GM18498 (cell line): Measurements from ENCODE around the gene PPP1R27.

Experiments used
- ATAC-seq: cut with Tn5 transposase; IDR thresholded peaks from one replicate; pipeline ENCODE4 v1.9.1; 2021; ENCODE audit warnings: mild to moderate bottlenecking, moderate library complexity; ENCODE audit not compliant: unreplicated experiment

PPP1R27 gene

DNA sequence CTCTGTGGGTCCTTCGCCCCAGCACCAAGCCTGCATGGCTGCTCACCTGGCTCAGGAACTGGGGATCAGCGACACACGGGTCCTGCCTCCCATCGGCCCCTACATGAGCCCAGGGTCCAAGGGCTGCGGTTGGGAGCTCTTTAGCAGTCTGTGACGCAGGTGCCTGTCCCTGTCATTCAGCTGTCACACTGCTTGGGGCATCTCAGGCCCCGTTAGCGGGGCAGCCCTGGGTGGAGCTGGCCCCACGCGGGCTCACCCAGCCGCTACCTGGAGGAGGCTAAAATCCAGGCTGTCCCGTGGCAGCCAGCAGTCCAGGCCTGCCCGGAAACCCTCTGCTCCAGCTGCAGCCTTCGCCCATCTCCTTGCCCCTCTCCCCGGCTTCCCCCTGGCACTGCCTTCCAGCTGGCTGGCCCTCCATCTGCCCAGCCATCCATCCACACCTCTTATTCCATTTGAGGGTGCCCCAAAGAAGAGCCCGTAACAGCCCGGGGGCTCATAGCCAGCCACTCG lies 27.6 kb downstream of the PPP1R27 start:
- no peak for ATAC-seq

GRCh38 chr17:81806461-81807209 lies 28.2 kb downstream of the PPP1R27 start:
- no peak for ATAC-seq

- no peak for ATAC-seq
Measured at GRCh38 chr17:81805707-81806460, 29.0 kb downstream of the PPP1R27 start.

GRCh38 chr17:81804559-81805399 lies 30.1 kb downstream of the PPP1R27 start:
- no peak for ATAC-seq

DNA sequence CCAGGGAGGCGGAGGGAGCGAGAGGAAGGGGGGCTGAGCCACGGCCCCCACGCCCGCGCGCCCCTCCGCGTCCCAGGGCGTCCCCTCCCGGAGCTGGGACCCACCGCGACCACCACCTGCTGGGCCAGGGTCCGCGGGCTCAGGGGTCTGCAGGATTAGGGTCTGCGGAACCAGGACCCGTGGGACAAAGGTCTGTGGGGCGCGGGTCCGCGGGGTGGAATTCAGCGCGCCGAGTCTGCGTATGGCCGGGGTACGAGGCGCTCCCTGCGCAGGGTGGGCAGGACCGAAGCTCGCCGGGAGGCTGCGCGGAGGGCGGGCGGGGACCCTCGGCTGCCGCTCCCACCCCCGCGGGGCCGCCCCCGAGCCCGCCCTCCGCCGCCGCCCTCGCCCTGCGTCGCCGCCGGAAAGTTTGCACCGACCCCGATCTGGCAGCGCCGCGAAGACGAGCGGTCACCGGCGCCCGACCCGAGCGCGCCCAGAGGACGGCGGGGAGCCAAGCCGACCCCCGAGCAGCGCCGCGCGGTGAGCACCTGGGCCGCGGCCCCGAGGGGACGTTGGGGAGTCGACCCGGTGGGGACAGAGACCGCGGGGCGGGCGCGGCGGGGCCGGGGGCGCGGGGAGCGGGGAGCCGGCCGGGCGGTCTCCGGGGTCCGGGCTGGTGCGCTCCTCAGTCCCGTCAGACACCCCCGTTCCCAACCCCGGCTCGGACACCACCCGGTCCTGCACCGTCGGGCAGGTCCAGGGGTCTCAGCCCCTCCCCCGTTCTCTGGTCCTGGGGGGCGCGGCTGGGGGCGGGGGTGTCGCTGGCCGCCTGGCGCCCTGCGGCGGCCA lies 30.9 kb downstream of the PPP1R27 start, which contains the start of gene GCGR:
TSS of gene GCGR (plus strand) at position 423 of the 831 bp plus-strand sequence. CDS start 4,869 bp downstream, outside the sequence.
- ATAC-seq: no peak

DNA sequence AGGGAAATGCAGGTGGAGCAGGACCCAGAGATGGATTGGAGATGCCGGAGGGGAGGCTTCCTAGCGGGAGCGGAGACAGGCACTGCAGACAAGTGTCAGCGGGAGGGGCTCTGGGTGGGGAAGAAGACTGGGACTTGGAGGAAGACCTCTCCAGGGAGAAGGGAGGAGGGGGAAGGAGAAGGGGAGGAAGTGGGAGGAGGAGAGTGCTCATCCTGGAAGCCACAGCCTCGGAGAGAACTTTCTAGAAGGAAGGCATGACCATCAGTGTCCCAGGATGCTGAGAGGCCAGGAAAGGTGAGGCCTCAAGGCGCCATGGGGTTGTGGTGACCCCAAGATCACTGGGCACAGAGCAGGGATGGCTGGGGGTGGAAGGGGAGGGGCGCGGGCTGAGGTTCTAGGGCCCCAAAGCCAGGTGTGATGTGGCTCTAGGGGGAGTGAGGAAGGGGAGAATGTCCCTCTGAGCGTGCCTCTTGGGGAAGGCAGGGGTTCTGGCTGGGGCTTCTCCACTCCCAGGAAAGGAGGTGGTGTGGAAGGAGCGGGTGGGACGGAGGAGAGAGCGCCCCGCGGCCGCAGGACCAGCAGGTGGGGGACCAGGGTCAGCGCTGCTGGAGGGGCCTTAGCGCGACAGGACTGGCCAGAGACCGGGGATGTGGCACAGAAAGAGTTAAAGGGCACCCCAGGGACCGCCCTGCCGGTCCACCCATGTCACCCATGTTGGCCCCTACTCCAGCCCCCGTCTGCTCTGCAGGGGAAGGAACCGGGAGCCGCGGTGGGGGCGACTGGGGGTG lies 31.8 kb downstream of the PPP1R27 start:
- no peak for ATAC-seq

GRCh38 chr17:81802048-81802758 lies 32.6 kb downstream of the PPP1R27 start:
- ATAC-seq: no peak

DNA sequence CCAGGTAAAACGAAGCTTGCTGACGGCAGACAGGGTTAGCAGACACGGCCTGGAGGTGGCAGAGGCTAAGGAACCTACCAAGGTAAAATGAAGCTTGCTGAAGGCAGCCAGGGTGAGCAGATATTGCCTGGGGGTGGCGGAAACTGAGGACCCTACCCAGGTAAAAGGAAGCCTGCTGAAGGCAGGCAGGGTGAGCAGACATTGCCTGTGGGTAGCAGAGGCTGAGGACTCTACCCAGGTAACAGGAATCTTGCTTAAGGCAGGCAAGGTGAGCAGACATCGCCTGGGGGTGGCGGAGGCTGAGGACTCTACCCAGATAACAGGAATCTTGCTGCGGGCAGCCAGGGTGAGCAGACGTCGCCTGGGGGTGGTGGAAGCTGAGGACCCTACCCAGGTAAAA lies 33.5 kb downstream of the PPP1R27 start:
- no peak for ATAC-seq

- no peak for ATAC-seq
Measured at GRCh38 chr17:81794509-81794908, 40.3 kb downstream of the PPP1R27 start.

GRCh38 chr17:81794074-81794476 lies 40.8 kb downstream of the PPP1R27 start:
- ATAC-seq: no peak

DNA sequence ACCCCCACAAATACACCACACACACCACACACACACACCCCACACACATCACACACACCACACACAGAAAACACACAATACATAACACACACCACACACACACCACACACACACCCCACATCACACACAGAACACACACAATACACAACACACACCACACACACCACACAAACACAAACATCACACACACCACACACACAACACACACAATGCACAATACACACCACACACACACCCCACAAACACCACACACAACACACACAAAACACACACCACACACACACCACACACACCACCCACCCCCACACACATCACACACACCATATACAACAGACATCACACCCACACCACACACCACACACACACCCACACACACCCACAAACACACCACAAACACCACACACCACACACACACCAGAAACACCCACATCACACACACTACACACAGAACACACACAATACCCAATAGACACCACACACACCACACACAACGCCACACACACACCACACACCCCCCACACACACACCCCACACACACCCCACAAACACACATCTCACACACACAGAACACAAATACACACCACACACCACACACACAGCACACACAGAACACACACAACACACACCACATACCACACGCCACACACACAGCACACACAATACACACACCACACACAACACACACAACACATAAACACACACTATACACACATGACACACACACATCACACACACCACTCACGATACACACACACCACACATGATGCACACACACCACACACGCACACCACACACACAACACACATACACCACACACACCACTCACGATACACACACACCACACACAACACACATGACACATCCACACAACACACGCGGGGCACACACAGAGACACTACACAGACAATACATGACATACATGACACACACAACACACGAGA lies 41.9 kb downstream of the PPP1R27 start:
- ATAC-seq: no peak
